Astrocyte (in vitro differentiated cells and primary cell): ENCODE measurements around the gene GDNF.

Experiments used
- EZH2 ChIP-seq: IDR thresholded peaks from 2 replicates; pipeline ENCODE4 v1.6.1; 2012; ENCODE audit warnings: mild to moderate bottlenecking, low read length, inconsistent platforms; ENCODE audit not compliant: insufficient read depth
- TF ChIP-seq, protein P1 (sequence below): IDR thresholded peaks from 2 replicates; pipeline ENCODE4 v1.5.1; 2011; ENCODE audit warnings: low read depth, mild to moderate bottlenecking, inconsistent platforms, low read length, moderate library complexity; ENCODE audit not compliant: insufficient read depth

DNA sequence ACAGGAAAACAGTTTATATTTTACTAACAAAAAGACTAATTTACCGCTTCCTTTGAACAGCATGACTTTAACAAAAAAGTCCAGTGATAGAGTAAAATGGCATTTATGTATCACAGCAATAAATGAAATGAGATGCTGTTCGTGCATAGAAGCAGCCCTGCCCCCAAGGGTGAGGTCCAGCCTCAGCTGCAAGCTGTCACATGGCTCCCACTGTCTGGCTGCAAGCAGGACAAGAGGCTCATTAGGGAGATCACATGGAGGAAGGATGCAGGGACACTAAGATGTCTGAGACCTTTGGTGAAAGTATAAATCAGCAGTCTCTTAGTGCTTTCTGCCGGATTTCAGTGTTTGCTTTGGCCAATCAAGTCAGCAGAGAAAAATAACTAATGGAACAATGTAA, 23.0 kb downstream of the GDNF start:
- TF ChIP-seq, protein P1, sequence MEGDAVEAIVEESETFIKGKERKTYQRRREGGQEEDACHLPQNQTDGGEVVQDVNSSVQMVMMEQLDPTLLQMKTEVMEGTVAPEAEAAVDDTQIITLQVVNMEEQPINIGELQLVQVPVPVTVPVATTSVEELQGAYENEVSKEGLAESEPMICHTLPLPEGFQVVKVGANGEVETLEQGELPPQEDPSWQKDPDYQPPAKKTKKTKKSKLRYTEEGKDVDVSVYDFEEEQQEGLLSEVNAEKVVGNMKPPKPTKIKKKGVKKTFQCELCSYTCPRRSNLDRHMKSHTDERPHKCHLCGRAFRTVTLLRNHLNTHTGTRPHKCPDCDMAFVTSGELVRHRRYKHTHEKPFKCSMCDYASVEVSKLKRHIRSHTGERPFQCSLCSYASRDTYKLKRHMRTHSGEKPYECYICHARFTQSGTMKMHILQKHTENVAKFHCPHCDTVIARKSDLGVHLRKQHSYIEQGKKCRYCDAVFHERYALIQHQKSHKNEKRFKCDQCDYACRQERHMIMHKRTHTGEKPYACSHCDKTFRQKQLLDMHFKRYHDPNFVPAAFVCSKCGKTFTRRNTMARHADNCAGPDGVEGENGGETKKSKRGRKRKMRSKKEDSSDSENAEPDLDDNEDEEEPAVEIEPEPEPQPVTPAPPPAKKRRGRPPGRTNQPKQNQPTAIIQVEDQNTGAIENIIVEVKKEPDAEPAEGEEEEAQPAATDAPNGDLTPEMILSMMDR: no peak
- TF ChIP-seq EZH2: no peak
